Measurements from ENCODE around the gene AFAP1. TPM values are rescaled to one million over a fixed set of nuclear protein-coding genes. Genes with fewer than 3 reads are reported as not detected.

The AFAP1 gene
- total and polyA plus RNA-seq, 2 of the 4 experiments (the other 2 are of a cell fraction), result 48.2 to 80.9 TPM

DNA sequence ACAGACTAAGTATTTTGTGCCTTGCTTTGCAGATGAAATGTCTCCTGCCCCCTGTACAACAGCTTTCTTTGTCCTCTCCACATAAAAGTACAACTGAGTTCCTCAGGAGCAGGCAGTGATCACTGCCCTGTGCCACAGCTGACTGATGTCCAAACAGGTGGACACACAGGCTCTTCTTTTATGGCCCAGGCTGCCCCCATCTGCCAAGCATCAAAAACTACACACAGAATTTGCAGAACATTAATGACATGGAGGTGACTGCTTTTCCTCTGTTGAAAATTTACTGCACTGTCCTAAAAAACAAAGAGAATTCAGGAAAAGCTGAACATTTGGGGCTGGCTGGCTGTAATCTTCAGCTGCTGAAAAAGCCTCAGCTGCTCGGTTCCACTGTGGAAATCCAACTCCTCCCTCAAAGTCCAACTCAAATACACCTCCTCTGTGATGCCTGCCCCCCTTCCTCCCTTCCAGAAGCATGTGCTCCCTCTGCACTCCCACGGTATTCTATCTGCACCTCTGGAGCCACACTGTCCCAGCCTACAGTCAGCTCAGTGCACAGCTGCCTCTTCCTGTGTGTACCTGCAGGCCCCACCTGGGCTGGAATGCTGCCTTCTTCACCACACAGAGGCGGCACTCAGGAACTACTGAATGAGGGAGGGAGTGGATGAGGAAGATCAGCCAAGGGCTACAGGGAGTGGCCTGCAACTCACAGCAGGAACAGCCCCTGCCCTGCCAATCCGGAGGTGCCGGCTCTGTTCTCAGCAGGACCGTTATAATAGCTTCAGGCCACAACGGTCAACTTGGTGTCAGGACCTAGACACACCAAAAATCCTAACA is 10.3 kb downstream of the AFAP1 start:
- WGBS, 2 experiments (ENCODE audit: extremely low coverage in 2 of 2, insufficient read length in 1 of 2), result 25% methylated on average over 1 of the region's 7 CpGs; no CpG with 5 or more reads in 1 of the 2 experiments
- H4K20me1 ChIP-seq (ENCODE audit: insufficient read depth, low read length), result peaks cover 95% of the 10 kb centered on the region
- POLR2A ChIA-PET (ENCODE audit: unreplicated experiment), result no interaction called here
- no peak for TF ChIP-seq MAZ (IDR thresholded peaks at IDR 0.05; ENCODE audit: borderline replicate concordance, low read depth, low read length)
- TF ChIP-seq, protein P1, sequence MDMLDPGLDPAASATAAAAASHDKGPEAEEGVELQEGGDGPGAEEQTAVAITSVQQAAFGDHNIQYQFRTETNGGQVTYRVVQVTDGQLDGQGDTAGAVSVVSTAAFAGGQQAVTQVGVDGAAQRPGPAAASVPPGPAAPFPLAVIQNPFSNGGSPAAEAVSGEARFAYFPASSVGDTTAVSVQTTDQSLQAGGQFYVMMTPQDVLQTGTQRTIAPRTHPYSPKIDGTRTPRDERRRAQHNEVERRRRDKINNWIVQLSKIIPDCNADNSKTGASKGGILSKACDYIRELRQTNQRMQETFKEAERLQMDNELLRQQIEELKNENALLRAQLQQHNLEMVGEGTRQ (IDR thresholded peaks at IDR 0.05; ENCODE audit: low read depth, low read length), result no peak
- TF ChIP-seq FOS (IDR thresholded peaks at IDR 0.05; ENCODE audit: low read depth, low read length), result no peak
- TF ChIP-seq RCOR1 (IDR thresholded peaks at IDR 0.05; ENCODE audit: insufficient replicate concordance, low read length), result no peak
- TF ChIP-seq CHD1 (IDR thresholded peaks at IDR 0.05; ENCODE audit: low read depth, low read length), result no peak
- TF ChIP-seq, protein P2, sequence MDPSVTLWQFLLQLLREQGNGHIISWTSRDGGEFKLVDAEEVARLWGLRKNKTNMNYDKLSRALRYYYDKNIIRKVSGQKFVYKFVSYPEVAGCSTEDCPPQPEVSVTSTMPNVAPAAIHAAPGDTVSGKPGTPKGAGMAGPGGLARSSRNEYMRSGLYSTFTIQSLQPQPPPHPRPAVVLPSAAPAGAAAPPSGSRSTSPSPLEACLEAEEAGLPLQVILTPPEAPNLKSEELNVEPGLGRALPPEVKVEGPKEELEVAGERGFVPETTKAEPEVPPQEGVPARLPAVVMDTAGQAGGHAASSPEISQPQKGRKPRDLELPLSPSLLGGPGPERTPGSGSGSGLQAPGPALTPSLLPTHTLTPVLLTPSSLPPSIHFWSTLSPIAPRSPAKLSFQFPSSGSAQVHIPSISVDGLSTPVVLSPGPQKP (IDR thresholded peaks at IDR 0.05; ENCODE audit: borderline replicate concordance, low read depth, low read length), result no peak
- peak; percentile 38 for TF ChIP-seq SMC3 (IDR thresholded peaks at IDR 0.05; ENCODE audit: low read depth, low read length)
- 0 out of 2 replicates have a peak, but pooled peaks have one; percentile 18 for TF ChIP-seq POLR2A (IDR thresholded peaks at IDR 0.05; ENCODE audit: low read depth, low read length)
- TF ChIP-seq NFE2L2 (IDR thresholded peaks at IDR 0.05; ENCODE audit: low read depth, low read length), result no peak
- no peak for TF ChIP-seq CEBPB (IDR thresholded peaks at IDR 0.05; ENCODE audit: low read depth, low read length)
- no peak for TF ChIP-seq MXI1 (IDR thresholded peaks at IDR 0.05; ENCODE audit: borderline replicate concordance, low read depth, low read length)
- no peak for TF ChIP-seq MAFK (IDR thresholded peaks at IDR 0.05; ENCODE audit: low read depth, low read length)
- peak; percentile 53 for TF ChIP-seq RAD21 (IDR thresholded peaks at IDR 0.05; ENCODE audit: low read length)
- TF ChIP-seq RFX5 (IDR thresholded peaks at IDR 0.05; ENCODE audit: low read depth, low read length), result no peak
- no peak for TF ChIP-seq BHLHE40 (IDR thresholded peaks at IDR 0.05; ENCODE audit: low read depth, low read length)

More for the DNA sequence above, 10.3 kb downstream of the AFAP1 start:
- H3K9me3 ChIP-seq (ENCODE audit: control insufficient read depth, insufficient read depth, low read length), result no peaks in the 10 kb centered on the region; the same call in 1 of the 2 replicates
- peak overlapping the region; percentile 39; the same call in 1 of the 2 replicates for H3K9ac ChIP-seq (ENCODE audit: low read depth, low read length)
- H3K27ac ChIP-seq (ENCODE audit: insufficient read depth, low read length), result no peak overlapping the region
- no peak overlapping the region for H3K14ac ChIP-seq (replicated peaks; ENCODE audit: low read depth, low read length)
- peak overlapping the region; percentile 12 for H2AK9ac ChIP-seq (replicated peaks; ENCODE audit: low read depth, low read length, poor library complexity)
- no peak overlapping the region; the same call in 1 of the 2 replicates for H2BK120ac ChIP-seq (ENCODE audit: low read depth, low read length)
- peaks cover 32% of the 10 kb centered on the region for H3K9me1 ChIP-seq (ENCODE audit: insufficient read depth, low read length)
- no peak overlapping the region for H2BK15ac ChIP-seq (ENCODE audit: low read depth, low read length)
- CTCF ChIA-PET, result interaction anchor here (0.8 to 1.6 kb wide), 5 partner anchors 9 to 127 kb away, joined by 3 to 4 read pairs (median 3); no protein-coding TSS in a partner anchor
- H3K56ac ChIP-seq (ENCODE audit: extremely low read depth, insufficient read depth, low read length), result no peak overlapping the region
- H3K4me1 ChIP-seq (ENCODE audit: control insufficient read depth, insufficient read depth, low read length), result peaks cover 34% of the 10 kb centered on the region
- H2AK5ac ChIP-seq (ENCODE audit: low read depth, low read length), result peak overlapping the region; percentile 54; the same call in 1 of the 2 replicates
- peak overlapping the region; percentile 62 for H2BK5ac ChIP-seq (ENCODE audit: low read depth, low read length, poor library complexity, severe bottlenecking)
- peaks cover 20% of the 10 kb centered on the region for H3K36me3 ChIP-seq (ENCODE audit: control insufficient read depth, insufficient read depth, low read length)
- no peak overlapping the region for H2AFZ ChIP-seq (replicated peaks; ENCODE audit: low read length, poor library complexity)
- H3K27me3 ChIP-seq (ENCODE audit: control insufficient read depth, insufficient read depth, low read length), result no peaks in the 10 kb centered on the region
- H2BK20ac ChIP-seq (ENCODE audit: low read depth, low read length), result peak overlapping the region; percentile 28; the same call in 1 of the 2 replicates
- DNase-seq, result no peak
- H3K18ac ChIP-seq (ENCODE audit: low read depth, low read length), result no peak overlapping the region
- dilution Hi-C loops (cut with HindIII; ENCODE audit: low sequenced_read_pairs, unreplicated experiment) (no loop called here), intact Hi-C loops (cut with micrococcal nuclease) (loop anchor here (2.0 kb wide), 1 partner anchor 127 kb away; no protein-coding TSS in a partner anchor), in situ Hi-C loops (cut with MboI; ENCODE audit: low sequenced_read_pairs) (no loop called here)
- H4K8ac ChIP-seq (ENCODE audit: low read depth in 2 of 2, low read length in 2 of 2), result 0 out of 4 replicates have a peak overlapping the region, but pooled peaks of 1 of the 2 experiments have one; percentile 2
- no peak overlapping the region for H4K91ac ChIP-seq (ENCODE audit: insufficient read depth, low read depth, low read length)
- no peak overlapping the region for H3K4me3 ChIP-seq (ENCODE audit: insufficient read depth, low read depth, low read length)
- H3K23ac ChIP-seq (ENCODE audit: low read depth, low read length), result no peak overlapping the region
- ATAC-seq (ENCODE audit: low read depth), result peak; percentile 38
- peaks cover 5 to 83% of the 10 kb centered on the region in 2 experiments for H3K79me1 ChIP-seq (ENCODE audit: low read depth in 1 of 2, low read length in 2 of 2)
- no peak overlapping the region for H3K4ac ChIP-seq (ENCODE audit: low read depth, low read length)
- H3K4me2 ChIP-seq (ENCODE audit: low read depth, low read length), result no peak overlapping the region
- no TSS peak for BruUV-seq (replicated peaks)
- H4K5ac ChIP-seq (ENCODE audit: low read depth, low read length), result no peak overlapping the region

All from IMR-90 (cell line).